Activated T-cell treated with anti-CD3 and anti-CD28 coated beads for 48 hours (primary cell): ENCODE measurements around the gene PRRT1.
A peak's percentile ranks its signal among the peaks of the same experiment; 100 is the strongest.
"Not testable (repeated sequence)": the region's sequence is repeated elsewhere in the genome, so short reads cannot be mapped to it uniquely, and the experiment has no call there.

Source experiments
- DNase-seq: peaks from one replicate; pipeline ENCODE4 v3.0.0-alpha.2; 2020; ENCODE audit warnings: low read depth

Gene PRRT1

GRCh38 chr6:32151863-32152768 is at the start of gene PRRT1:
Gene PRRT1 (minus strand): TSS chr6:32151939. CDS start chr6:32151827, 112 bp downstream.
- no peak for DNase-seq

GRCh38 chr6:32200711-32201475 is 49.2 kb upstream of the PRRT1 start:
- no peak for DNase-seq

GRCh38 chr6:32198866-32199265 is 47.1 kb upstream of the PRRT1 start:
- DNase-seq, result no peak

GRCh38 chr6:32198345-32198696 is 46.6 kb upstream of the PRRT1 start:
- DNase-seq, result no peak

GRCh38 chr6:32196682-32197616 is 45.2 kb upstream of the PRRT1 start:
- DNase-seq, result no peak

GRCh38 chr6:32195902-32196681 is 44.4 kb upstream of the PRRT1 start:
- peak; percentile 63 for DNase-seq

- peak; percentile 100 for DNase-seq
Observed at GRCh38 chr6:32195652-32195901, 43.8 kb upstream of the PRRT1 start.

- no peak for DNase-seq
Observed at GRCh38 chr6:32194825-32195651, 43.3 kb upstream of the PRRT1 start.

- DNase-seq, result no peak
Observed at GRCh38 chr6:32194388-32194787, 42.6 kb upstream of the PRRT1 start.

- not testable (repeated sequence) for DNase-seq
Observed at GRCh38 chr6:32193096-32193495, 41.4 kb upstream of the PRRT1 start.

GRCh38 chr6:32192608-32193039 is 40.9 kb upstream of the PRRT1 start, which contains the start of gene GPSM3:
Gene GPSM3 (minus strand): TSS chr6:32192643. CDS start chr6:32192513, 130 bp downstream.
- DNase-seq, result no peak

GRCh38 chr6:32191696-32192607 is 40.2 kb upstream of the PRRT1 start:
- DNase-seq, result no peak

GRCh38 chr6:32190911-32191677 is 39.4 kb upstream of the PRRT1 start:
- DNase-seq, result no peak

GRCh38 chr6:32190054-32190851 is 38.5 kb upstream of the PRRT1 start, which contains the start of gene PBX2:
Gene PBX2 (minus strand): TSS chr6:32190202. CDS start chr6:32189915, 287 bp downstream.
- peak; percentile 68 for DNase-seq

GRCh38 chr6:32189742-32190053 is 38.0 kb upstream of the PRRT1 start:
- DNase-seq, result no peak

- DNase-seq, result no peak
Observed at GRCh38 chr6:32189069-32189741, 37.5 kb upstream of the PRRT1 start.

- DNase-seq, result no peak
Observed at GRCh38 chr6:32188381-32189068, 36.8 kb upstream of the PRRT1 start.
